Measurements from ENCODE around the gene OPA1.

- TF ChIP-seq POLR2AphosphoS5 (IDR thresholded peaks at IDR 0.05) (no peak), CTCF (IDR thresholded peaks at IDR 0.05) (no peak), POLR2A (IDR thresholded peaks at IDR 0.05) (no peak)
Observed at GRCh38 chr3:193590088-193590856, 2.7 kb upstream of the OPA1 start.

Measured in suprapubic skin (tissue), 4 donors.